Liver (tissue), 3 donors: ENCODE measurements around the gene ZNFX1.
"Not testable (repeated sequence)": the region's sequence is repeated elsewhere in the genome, so short reads cannot be mapped to it uniquely, and the experiment has no call there.

Source experiments
- EGR1 ChIP-seq, 2 donors: IDR thresholded peaks; 2 replicates each; pipeline ENCODE4 v1.6.1; 2016 to 2018; ENCODE audit warnings: antibody characterized with exemption in 2 of 2, low read depth in 2 of 2
- HNF4G ChIP-seq: IDR thresholded peaks from 2 replicates; pipeline ENCODE4 v1.6.1; 2016; ENCODE audit warnings: antibody characterized with exemption
- NR2F2 ChIP-seq: IDR thresholded peaks from 2 replicates; pipeline ENCODE4 v1.6.1; 2016; ENCODE audit warnings: antibody characterized with exemption
- RAD21 ChIP-seq, 2 donors: IDR thresholded peaks; 2 replicates each; pipeline ENCODE4 v1.6.1; 2016; ENCODE audit warnings: antibody characterized with exemption in 2 of 2, mild to moderate bottlenecking in 2 of 2
- RXRA ChIP-seq, 2 donors: IDR thresholded peaks; 2 replicates each; pipeline ENCODE4 v1.6.1; 2017 to 2018; ENCODE audit warnings: antibody characterized with exemption in 2 of 2, mild to moderate bottlenecking in 1 of 2
- SP1 ChIP-seq: IDR thresholded peaks from 2 replicates; pipeline ENCODE4 v1.6.1; 2018; ENCODE audit warnings: antibody characterized with exemption, mild to moderate bottlenecking
- TAF1 ChIP-seq: conservative IDR thresholded peaks from 2 replicates; pipeline ENCODE4 v1.6.1; 2016; ENCODE audit warnings: antibody characterized with exemption, mild to moderate bottlenecking
- YY1 ChIP-seq: IDR thresholded peaks from 2 replicates; pipeline ENCODE4 v1.6.1; 2016; ENCODE audit warnings: antibody characterized with exemption, mild to moderate bottlenecking
- TF ChIP-seq, protein P1 (sequence below): fragments of 150-350 bp; IDR thresholded peaks from 2 replicates; pipeline ENCODE4 v1.5.1; 2017; ENCODE audit warnings: improper control_type of control experiment, low read depth, low read length; ENCODE audit not compliant: missing input control
- TF ChIP-seq, protein P2 (sequence below): IDR thresholded peaks from 2 replicates; pipeline ENCODE4 v1.6.1; 2016; ENCODE audit warnings: antibody characterized with exemption, mild to moderate bottlenecking
- TF ChIP-seq, protein P3 (sequence below): IDR thresholded peaks from 2 replicates; pipeline ENCODE4 v1.6.1; 2016; ENCODE audit warnings: antibody characterized with exemption
- TF ChIP-seq, protein P4 (sequence below): IDR thresholded peaks from 2 replicates; pipeline ENCODE4 v1.6.1; 2016; ENCODE audit warnings: antibody characterized with exemption
- donor health status: healthy.
- donor health status: healthy.

DNA sequence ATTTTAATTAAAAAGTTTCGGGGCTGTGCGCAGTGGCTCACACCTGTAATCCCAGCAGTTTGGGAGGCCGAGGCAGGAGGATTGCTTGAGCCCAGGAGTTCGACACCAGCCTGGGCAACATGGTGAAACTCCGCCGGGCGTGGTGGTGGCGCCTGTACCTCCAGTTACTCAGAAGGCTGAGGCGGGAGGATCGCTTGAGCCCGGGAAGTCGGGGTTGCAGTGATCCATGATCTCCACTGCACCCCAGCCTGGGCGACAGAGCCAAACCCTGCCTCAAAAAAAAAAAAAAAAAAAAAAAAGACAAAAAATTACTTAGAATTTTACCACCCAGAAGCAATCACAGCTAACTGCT lies 59.1 kb downstream of the ZNFX1 start:
- TF ChIP-seq, protein P1, sequence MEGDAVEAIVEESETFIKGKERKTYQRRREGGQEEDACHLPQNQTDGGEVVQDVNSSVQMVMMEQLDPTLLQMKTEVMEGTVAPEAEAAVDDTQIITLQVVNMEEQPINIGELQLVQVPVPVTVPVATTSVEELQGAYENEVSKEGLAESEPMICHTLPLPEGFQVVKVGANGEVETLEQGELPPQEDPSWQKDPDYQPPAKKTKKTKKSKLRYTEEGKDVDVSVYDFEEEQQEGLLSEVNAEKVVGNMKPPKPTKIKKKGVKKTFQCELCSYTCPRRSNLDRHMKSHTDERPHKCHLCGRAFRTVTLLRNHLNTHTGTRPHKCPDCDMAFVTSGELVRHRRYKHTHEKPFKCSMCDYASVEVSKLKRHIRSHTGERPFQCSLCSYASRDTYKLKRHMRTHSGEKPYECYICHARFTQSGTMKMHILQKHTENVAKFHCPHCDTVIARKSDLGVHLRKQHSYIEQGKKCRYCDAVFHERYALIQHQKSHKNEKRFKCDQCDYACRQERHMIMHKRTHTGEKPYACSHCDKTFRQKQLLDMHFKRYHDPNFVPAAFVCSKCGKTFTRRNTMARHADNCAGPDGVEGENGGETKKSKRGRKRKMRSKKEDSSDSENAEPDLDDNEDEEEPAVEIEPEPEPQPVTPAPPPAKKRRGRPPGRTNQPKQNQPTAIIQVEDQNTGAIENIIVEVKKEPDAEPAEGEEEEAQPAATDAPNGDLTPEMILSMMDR = not testable (repeated sequence)
- TF ChIP-seq, protein P2, sequence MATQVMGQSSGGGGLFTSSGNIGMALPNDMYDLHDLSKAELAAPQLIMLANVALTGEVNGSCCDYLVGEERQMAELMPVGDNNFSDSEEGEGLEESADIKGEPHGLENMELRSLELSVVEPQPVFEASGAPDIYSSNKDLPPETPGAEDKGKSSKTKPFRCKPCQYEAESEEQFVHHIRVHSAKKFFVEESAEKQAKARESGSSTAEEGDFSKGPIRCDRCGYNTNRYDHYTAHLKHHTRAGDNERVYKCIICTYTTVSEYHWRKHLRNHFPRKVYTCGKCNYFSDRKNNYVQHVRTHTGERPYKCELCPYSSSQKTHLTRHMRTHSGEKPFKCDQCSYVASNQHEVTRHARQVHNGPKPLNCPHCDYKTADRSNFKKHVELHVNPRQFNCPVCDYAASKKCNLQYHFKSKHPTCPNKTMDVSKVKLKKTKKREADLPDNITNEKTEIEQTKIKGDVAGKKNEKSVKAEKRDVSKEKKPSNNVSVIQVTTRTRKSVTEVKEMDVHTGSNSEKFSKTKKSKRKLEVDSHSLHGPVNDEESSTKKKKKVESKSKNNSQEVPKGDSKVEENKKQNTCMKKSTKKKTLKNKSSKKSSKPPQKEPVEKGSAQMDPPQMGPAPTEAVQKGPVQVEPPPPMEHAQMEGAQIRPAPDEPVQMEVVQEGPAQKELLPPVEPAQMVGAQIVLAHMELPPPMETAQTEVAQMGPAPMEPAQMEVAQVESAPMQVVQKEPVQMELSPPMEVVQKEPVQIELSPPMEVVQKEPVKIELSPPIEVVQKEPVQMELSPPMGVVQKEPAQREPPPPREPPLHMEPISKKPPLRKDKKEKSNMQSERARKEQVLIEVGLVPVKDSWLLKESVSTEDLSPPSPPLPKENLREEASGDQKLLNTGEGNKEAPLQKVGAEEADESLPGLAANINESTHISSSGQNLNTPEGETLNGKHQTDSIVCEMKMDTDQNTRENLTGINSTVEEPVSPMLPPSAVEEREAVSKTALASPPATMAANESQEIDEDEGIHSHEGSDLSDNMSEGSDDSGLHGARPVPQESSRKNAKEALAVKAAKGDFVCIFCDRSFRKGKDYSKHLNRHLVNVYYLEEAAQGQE = not testable (repeated sequence)
- TF ChIP-seq TAF1; SP1; RXRA (IDR thresholded peaks at IDR 0.05); RAD21 (IDR thresholded peaks at IDR 0.05); HNF4G; YY1; NR2F2; EGR1 (IDR thresholded peaks at IDR 0.05; ENCODE audit: low read depth in 2 of 2): not testable (repeated sequence)
- TF ChIP-seq, protein P3, sequence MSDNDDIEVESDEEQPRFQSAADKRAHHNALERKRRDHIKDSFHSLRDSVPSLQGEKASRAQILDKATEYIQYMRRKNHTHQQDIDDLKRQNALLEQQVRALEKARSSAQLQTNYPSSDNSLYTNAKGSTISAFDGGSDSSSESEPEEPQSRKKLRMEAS = not testable (repeated sequence)
- TF ChIP-seq, protein P4, sequence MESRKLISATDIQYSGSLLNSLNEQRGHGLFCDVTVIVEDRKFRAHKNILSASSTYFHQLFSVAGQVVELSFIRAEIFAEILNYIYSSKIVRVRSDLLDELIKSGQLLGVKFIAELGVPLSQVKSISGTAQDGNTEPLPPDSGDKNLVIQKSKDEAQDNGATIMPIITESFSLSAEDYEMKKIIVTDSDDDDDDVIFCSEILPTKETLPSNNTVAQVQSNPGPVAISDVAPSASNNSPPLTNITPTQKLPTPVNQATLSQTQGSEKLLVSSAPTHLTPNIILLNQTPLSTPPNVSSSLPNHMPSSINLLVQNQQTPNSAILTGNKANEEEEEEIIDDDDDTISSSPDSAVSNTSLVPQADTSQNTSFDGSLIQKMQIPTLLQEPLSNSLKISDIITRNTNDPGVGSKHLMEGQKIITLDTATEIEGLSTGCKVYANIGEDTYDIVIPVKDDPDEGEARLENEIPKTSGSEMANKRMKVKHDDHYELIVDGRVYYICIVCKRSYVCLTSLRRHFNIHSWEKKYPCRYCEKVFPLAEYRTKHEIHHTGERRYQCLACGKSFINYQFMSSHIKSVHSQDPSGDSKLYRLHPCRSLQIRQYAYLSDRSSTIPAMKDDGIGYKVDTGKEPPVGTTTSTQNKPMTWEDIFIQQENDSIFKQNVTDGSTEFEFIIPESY = not testable (repeated sequence)
